HG02759 (cell line): ENCODE measurements around the gene PLIN5.

Experiments
- ATAC-seq: cut with Tn5 transposase; IDR thresholded peaks from one replicate; pipeline ENCODE4 v1.9.1; 2021; ENCODE audit warnings: mild to moderate bottlenecking, moderate library complexity; ENCODE audit not compliant: unreplicated experiment

The PLIN5 gene, protein sequence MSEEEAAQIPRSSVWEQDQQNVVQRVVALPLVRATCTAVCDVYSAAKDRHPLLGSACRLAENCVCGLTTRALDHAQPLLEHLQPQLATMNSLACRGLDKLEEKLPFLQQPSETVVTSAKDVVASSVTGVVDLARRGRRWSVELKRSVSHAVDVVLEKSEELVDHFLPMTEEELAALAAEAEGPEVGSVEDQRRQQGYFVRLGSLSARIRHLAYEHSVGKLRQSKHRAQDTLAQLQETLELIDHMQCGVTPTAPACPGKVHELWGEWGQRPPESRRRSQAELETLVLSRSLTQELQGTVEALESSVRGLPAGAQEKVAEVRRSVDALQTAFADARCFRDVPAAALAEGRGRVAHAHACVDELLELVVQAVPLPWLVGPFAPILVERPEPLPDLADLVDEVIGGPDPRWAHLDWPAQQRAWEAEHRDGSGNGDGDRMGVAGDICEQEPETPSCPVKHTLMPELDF

DNA sequence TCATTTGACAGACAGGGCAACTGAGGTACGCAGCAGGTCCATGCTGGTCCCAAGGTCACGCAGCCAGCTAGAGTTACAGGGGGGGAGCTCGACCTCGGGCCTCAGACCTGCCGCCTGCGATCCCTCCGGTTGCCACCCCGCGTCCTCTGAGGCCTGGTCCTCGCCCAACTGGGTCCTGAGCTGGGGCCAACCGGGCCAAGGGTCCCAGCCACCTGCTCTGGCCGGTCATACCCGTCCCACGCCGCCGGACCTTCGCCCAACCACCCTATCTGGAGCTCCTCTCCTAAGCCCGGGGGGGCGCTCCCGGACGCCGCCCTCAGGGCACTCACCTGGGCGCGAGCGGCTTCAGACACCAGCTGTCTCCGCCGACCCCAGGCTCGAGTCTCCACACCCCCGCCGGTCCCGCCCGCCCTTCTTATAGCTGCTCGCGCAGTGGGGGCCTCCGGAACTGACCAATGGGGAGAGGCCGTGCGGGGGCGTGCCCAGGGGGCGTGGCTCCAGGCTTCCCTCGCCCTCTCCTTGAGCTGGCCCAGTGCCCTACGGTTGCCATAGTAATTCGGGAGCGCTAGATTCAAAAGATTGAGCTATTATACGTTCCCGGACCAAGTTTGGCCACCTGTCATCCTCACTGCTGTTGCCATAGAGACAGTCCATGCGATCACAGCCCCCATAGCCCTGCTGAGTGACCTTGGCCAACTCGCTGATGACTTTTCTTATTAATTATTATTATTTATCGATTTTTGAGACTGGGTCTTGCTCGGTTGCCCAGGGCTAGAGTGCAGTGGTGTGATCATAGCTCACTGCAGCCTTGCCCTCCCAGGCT, at the start of gene PLIN5:
TSS of gene PLIN5 (minus strand) at position 389 of the 823 bp plus-strand sequence. CDS start 1,150 bp downstream, outside the sequence.
- no peak for ATAC-seq

GRCh38 chr19:4583961-4584669, 49.1 kb upstream of the PLIN5 start:
- ATAC-seq: no peak

GRCh38 chr19:4582980-4583842, 48.2 kb upstream of the PLIN5 start:
- ATAC-seq: no peak

GRCh38 chr19:4581666-4582553, 46.9 kb upstream of the PLIN5 start:
- no peak for ATAC-seq

GRCh38 chr19:4580961-4581665, 46.1 kb upstream of the PLIN5 start:
- no peak for ATAC-seq

GRCh38 chr19:4580021-4580901, 45.2 kb upstream of the PLIN5 start:
- ATAC-seq: no peak

- no peak for ATAC-seq
Observed at GRCh38 chr19:4579389-4579788, 44.4 kb upstream of the PLIN5 start.

DNA sequence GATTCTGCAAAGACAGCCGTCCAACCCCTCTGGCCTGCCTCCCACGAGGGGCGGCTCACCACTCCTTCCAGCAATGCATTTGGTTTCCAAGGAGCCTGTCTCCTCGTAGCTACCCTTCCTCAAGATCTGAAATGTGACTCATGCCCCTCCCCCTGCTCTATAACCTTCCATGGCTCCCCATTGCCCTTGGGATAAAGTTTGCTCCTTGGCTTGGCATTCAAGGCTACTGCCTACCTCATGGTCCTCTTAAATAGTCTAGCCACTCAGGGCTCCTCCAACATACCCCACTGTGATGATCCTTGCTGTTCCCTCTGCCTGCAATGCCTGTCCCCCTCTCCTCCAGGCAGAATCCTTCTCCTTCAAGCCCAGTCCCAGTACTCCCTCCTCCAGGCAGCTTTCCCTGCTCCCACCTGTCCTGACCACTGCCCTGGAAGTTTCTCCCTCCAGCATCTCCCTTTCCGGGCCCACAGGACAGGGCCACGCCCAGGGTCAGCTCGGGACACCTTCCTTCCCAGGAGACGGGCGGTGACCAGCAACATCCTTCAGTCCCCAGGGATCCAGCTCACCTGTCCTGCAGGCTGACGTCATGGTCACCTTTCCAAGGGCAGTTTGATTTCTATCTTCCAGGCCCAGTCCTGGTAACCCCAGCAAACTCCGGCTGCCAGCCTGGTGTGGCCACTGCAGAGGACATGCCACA, 43.7 kb upstream of the PLIN5 start:
- no peak for ATAC-seq

DNA sequence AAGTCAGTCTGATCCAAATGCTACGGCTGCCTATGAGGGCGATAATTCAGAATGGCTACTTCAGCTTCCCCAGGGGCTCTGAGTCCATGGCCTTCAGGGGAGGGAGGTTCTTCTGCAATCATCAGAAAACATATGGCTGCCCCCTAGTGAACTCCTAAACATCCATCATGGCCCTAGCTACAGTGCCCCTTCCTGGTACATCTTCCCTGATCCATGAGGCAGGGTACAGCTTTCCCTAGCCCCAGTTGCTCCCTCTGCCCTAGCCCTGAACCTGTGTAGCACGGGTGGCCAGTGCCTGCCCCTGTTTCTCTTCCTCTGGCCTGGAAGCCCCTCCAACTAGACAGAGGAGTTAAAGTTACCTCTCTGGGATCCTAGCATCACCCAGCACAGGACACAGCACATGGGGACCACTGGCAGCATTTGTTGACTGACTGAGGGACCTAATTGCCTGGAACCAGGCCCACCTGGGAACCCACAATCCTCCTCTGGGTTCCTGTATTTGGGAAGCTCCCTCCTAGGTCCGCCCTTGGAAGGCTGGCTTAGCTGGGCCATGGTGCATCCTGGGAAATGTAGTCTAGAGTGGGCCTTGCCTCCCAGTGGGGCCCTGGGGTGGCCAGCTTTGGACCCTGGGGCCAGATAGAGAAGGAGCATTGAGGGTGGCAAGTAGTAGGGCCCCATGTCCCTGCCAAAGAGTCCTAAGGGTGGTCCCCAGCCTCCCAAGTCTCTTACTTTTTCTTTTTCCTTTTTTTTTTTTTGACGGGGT, 42.2 kb upstream of the PLIN5 start:
- ATAC-seq: no peak

DNA sequence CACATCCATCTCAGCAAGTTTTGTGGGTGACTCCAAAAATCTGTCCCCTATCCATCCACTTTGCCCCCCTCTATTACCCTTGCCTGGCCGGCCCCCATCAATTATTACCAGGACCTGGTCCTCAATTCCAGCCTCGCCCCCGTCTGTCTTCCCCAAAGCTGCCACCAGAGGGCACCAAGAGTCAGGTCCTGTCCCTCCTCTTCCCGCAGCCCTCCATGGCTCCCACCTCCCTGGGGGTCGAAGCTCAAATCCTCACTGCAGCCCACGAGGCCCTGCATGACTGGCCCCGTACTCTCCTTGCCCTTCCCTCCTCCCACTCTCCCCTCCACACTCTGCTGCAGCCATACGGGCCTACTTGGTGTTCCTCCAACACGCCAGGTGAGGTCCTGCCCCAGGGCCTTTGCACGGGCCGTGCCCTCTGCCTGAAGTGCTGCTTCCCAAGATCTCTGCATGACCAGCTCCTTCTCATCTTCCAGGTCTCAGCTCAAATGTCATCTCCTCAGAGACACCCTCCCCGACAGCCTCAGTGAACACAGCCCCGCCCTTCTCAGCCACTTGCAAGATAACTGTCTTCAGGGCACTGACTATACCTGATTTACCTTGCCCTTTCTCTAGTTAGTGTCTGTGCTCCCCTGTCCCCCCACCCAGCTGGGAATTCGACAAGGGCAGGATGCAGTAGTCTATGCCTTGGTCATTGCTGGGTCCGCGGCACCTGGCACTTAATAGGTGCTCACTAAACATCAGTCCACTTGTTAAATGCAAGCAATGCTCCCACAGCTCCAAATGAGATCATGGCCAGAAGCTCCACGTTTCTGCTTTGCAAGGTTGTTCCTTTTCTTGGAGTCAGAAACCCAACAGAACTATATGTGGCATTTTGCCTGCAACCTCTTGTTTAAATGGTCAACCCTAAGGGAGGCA, 41.3 kb upstream of the PLIN5 start:
- no peak for ATAC-seq

GRCh38 chr19:4575267-4576015, 40.4 kb upstream of the PLIN5 start:
- no peak for ATAC-seq

DNA sequence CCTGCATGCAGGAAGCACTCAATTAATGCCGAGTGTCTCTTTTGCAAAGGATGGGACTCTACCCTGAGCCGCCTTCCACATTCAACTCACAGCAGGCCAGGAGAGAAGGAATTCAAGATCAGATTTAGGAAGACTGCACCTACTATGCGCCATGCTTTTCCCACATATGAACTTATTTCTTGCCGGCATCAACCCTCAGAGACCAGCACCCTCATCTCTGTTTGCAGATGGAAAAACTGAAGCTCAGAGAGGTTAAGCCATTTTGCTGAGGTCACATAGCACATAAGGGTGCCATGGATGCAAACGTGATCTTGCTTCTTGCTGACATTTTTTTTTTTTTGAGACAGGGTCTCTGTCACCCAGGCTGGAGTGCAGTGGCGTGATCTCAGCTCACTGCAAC, 38.7 kb upstream of the PLIN5 start:
- no peak for ATAC-seq

GRCh38 chr19:4571305-4571917, 36.4 kb upstream of the PLIN5 start:
- no peak for ATAC-seq

GRCh38 chr19:4570916-4571304, 35.9 kb upstream of the PLIN5 start:
- no peak for ATAC-seq
